ENCODE data around the gene ATXN7L3B.
"Not testable (repeated sequence)": the region's sequence is repeated elsewhere in the genome, so short reads cannot be mapped to it uniquely, and the experiment has no call there.

ATXN7L3B gene

GRCh38 chr12:74537707-74538385 lies at the start of gene ATXN7L3B:
Gene ATXN7L3B (plus strand): TSS chr12:74537835. CDS start chr12:74538113, 278 bp downstream.
- peak; percentile 99 for DNase-seq (ENCODE audit: low spot score)

- DNase-seq (ENCODE audit: low spot score) = no peak
These were observed 49.5 kb upstream of the ATXN7L3B start for GRCh38 chr12:74488134-74488533.

- DNase-seq (ENCODE audit: low spot score) = no peak
These were observed 48.1 kb upstream of the ATXN7L3B start for GRCh38 chr12:74489543-74489942.

- DNase-seq (ENCODE audit: low spot score) = no peak
These were observed 47.1 kb upstream of the ATXN7L3B start for GRCh38 chr12:74490390-74491064.

- DNase-seq (ENCODE audit: low spot score) = no peak
These were observed 46.3 kb upstream of the ATXN7L3B start for GRCh38 chr12:74491374-74491773.

- DNase-seq (ENCODE audit: low spot score) = no peak
These were observed 38.4 kb upstream of the ATXN7L3B start for GRCh38 chr12:74499192-74499591.

GRCh38 chr12:74508873-74509657 lies 28.6 kb upstream of the ATXN7L3B start:
- DNase-seq (ENCODE audit: low spot score) = not testable (repeated sequence)

- no peak for DNase-seq (ENCODE audit: low spot score)
These were observed 27.7 kb upstream of the ATXN7L3B start for GRCh38 chr12:74509886-74510285.

- no peak for DNase-seq (ENCODE audit: low spot score)
These were observed 23.4 kb upstream of the ATXN7L3B start for GRCh38 chr12:74514098-74514872.

GRCh38 chr12:74515849-74516248 lies 21.8 kb upstream of the ATXN7L3B start:
- no peak for DNase-seq (ENCODE audit: low spot score)

GRCh38 chr12:74526535-74526934 lies 11.1 kb upstream of the ATXN7L3B start:
- DNase-seq (ENCODE audit: low spot score) = no peak

- DNase-seq (ENCODE audit: low spot score) = no peak
These were observed 10.1 kb upstream of the ATXN7L3B start for GRCh38 chr12:74527491-74527890.

GRCh38 chr12:74530676-74531075 lies 7.0 kb upstream of the ATXN7L3B start:
- DNase-seq (ENCODE audit: low spot score) = no peak

GRCh38 chr12:74535536-74535935 lies 2.1 kb upstream of the ATXN7L3B start:
- DNase-seq (ENCODE audit: low spot score) = no peak

- peak; percentile 81 for DNase-seq (ENCODE audit: low spot score)
These were observed 419 bp upstream of the ATXN7L3B start for GRCh38 chr12:74537126-74537706.

GRCh38 chr12:74538491-74539258 lies 1.0 kb downstream of the ATXN7L3B start:
- DNase-seq (ENCODE audit: low spot score) = peak; percentile 19

GRCh38 chr12:74539261-74539660 lies 1.6 kb downstream of the ATXN7L3B start:
- DNase-seq (ENCODE audit: low spot score) = no peak

GRCh38 chr12:74539765-74540526 lies 2.3 kb downstream of the ATXN7L3B start:
- DNase-seq (ENCODE audit: low spot score) = no peak

GRCh38 chr12:74541074-74541473 lies 3.4 kb downstream of the ATXN7L3B start:
- DNase-seq (ENCODE audit: low spot score) = no peak

GRCh38 chr12:74547249-74547648 lies 9.6 kb downstream of the ATXN7L3B start:
- DNase-seq (ENCODE audit: low spot score) = no peak
